ENCODE data around the gene NRXN3.

GRCh38 chr14:79101388-79101787, 931.2 kb downstream of the NRXN3 start:
- TF ChIP-seq SUZ12 (IDR thresholded peaks at IDR 0.05) (no peak), FOXM1 (IDR thresholded peaks at IDR 0.05; ENCODE audit: borderline replicate concordance) (no peak), SP1 (IDR thresholded peaks at IDR 0.05) (no peak), ARNT (IDR thresholded peaks at IDR 0.05) (no peak), BHLHE40 (IDR thresholded peaks at IDR 0.05; ENCODE audit: borderline replicate concordance) (no peak)

Data from HEK293T (cell line).